Panc1 (cell line): ENCODE measurements around the gene HSF5.

Experiments
- CTCF ChIP-seq: fragments of 450-650 bp; IDR thresholded peaks from 2 replicates; pipeline ENCODE4 v1.5.1; 2017; ENCODE audit warnings: mild to moderate bottlenecking
- POLR2AphosphoS5 ChIP-seq: IDR thresholded peaks from 2 replicates; pipeline ENCODE4 v1.6.1; 2012; ENCODE audit warnings: mild to moderate bottlenecking, low read depth, low read length, moderate library complexity
- SIN3A ChIP-seq: IDR thresholded peaks from 2 replicates; pipeline ENCODE4 v1.6.1; 2012; ENCODE audit warnings: low read depth, mild to moderate bottlenecking, low read length, moderate library complexity, borderline replicate concordance; ENCODE audit not compliant: insufficient read depth
- TCF7L2 ChIP-seq: IDR thresholded peaks from 2 replicates; pipeline ENCODE4 v1.6.1; 2011; ENCODE audit warnings: mild to moderate bottlenecking, low read depth, low read length, inconsistent platforms

DNA sequence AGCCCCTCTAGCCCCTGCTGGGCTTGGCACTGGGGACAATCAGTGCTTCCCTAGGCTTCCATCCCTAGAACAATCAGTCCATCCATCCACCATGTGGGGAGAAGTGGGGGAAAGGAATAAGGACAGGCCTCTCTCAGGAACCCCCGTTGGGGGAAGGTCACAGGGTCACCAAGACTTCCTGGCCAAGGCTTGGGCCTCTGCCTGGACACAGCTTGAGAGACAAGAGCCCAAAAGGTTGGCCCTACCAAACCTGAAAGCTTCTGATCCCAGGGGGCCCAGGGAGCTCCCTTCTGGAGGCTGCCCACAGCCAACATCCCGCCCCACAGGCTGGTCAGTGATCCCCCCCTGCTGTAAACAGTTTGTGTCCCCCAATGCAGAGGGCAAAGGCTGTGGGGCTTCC lies 42.4 kb upstream of the HSF5 start:
- no peak for TF ChIP-seq POLR2AphosphoS5
- TF ChIP-seq CTCF: no peak
- no peak for TF ChIP-seq TCF7L2
- TF ChIP-seq SIN3A: no peak
